CD4-positive, alpha-beta T cell treated with Interleukin-15 for 1 hour (primary cell): ENCODE measurements around the gene GSDMA.

Source experiments
- DNase-seq: peaks from one replicate; pipeline ENCODE4 v3.0.0-alpha.2; 2020

The GSDMA gene

DNA sequence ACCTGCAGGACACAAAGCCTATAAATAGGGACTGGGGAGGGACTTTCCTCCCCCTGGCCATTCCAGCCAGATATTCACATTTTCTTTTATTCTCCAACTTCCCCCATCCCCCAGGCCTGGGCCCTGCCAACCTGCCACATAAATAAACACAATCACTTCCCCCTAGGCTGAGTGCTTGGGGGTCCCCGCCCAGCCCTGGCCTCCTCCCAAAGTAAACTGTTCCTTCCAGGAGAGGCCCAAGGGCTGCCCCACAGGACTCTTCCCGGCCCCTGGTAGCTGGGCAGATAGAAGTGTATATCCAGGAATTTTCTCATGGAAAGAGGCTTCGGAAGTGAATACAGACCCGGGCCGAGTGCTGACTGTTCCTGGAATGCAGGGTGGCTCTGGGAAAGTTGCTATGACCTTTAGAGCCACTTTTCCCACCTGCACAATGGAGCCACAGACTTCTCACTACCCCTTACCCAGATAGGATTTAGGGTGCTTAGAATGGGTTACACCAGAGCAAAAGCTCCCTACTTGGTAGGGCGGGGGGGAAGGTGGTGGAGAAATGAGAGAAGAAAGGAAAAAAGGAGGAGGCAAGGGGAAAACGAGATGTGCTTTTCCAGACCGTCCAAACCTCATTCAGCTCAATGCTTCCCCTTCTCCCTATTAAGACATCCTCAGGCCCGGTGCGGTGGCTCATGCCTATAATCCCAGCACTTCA is 60.9 kb downstream of the GSDMA start:
- no peak for DNase-seq

DNA sequence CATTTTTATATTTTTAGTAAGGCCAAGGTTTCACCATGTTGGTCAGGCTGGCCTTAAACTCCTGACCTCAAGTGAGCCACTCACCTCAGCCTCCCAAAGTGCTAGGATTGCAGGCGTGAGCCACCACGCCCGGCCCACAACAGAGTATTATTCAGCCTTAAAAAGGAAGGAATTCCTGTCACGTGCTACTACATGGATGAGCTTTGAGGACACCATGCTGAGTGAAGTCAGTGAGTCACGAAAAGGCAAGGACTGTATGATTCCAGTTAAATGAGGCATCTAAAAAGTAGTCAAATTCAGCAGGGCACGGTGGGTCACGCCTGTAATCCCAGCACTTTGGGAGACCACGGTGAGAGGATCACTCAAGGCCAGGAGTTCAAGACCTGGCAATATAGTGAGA is 62.1 kb downstream of the GSDMA start:
- no peak for DNase-seq

DNA sequence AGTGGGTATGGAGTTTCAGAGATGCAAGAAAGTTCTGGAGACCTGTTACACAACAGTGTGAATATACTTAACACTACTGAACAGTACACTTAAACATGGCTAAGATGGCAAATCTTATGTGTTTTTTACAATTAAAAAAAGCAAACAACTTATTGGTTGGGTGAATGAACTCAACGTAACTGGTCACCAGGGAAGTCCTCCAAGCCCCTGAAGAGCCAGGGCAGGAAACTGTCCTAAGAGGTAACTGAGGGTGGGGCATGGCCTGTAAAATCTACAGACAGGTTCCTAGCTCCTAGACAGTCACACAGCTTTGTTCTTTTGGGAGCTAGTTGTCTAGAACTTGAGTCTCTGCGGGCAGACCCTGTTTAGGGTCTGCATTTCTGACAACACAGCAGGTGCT is 62.8 kb downstream of the GSDMA start:
- DNase-seq: no peak

DNA sequence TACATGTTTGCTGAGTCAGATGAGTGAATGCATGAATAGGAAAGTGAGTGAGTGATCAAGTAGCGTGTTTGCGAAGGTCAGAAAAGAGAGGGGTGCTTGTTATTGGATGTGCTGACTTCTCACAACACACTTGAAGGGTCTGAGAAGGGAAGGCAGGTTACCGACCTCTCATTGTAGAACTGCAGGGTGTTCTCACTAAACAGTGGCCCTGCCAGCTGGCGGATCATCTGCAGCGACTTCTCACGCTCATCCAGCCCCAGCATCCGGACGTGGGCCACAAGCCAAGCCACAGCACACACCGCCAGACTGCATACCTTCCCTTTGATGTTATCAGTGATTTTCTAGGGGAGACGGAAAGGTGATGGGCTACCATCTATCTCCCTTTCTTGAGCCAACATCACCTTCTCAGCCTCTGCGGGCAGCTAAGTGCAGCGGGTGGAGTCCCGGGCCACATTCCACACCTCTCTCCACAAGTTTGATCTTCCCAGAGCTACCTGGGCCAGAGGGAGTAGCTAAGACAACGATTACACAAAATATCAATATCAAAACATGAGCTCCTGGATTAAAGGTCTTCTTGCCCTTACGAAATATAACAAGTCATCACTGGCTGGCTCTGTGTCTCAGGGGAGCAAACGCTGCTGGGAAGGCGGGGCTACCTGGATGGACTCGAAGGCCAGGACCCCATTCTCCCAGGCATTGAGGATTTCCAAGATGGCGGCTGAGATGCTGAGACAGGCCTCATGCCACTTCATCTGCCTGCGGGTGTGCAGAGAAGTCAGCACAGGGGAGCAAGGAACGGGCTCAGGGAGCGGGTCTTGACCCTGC is 63.4 kb downstream of the GSDMA start:
- DNase-seq: no peak

DNA sequence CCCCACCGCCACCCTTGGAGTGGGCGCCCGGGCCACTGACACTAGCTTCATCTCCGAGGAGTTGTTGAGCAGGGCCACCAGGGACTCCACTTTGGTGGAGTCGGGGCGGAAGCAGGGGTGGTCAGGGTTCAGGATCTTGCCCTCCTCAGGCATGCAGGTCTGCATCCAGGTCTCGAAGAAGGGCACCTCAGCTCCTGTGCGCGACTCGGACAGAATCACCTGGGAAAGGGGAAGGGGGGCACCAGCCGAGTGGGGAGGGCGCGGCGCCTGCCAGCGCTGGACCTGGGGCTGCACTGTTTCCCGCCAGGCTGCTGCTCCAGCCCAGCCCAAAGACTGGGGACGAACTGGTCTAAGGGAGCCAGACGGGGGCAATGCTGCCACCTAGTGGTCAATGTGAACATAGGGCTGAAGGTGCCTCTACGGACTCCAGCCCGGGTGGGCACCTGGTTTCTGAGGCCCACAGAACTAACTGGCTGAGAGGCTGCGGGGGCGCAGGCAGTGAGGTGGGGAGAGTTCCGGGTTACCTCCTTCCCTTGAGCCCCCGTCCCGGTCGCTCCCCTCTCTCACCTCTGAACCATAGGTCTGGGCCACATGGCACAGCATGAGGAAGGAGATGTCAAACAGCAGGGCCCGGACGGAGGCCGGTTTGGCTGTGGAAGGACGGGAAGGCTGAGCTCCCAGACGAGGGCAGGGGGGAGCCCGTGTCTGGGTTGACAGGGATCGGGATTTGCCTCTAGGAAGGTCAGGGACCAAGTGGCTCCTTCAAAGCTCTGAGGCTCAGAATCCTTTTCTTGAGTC is 64.2 kb downstream of the GSDMA start:
- peak; percentile 70 for DNase-seq
